SH-SY5Y (cell line): ENCODE results near the gene SFI1.

Experiments used
- GATA2 ChIP-seq: IDR thresholded peaks from 2 replicates; pipeline ENCODE4 v1.6.1; 2011; ENCODE audit warnings: mild to moderate bottlenecking, low read depth, low read length
- GATA3 ChIP-seq: IDR thresholded peaks from 2 replicates; pipeline ENCODE4 v1.6.1; 2011; ENCODE audit warnings: low read depth, mild to moderate bottlenecking, low read length, moderate library complexity

The SFI1 gene

GRCh38 chr22:31488346-31488883 lies 7.9 kb upstream of the SFI1 start:
- TF ChIP-seq GATA3 (no peak), GATA2 (no peak)

GRCh38 chr22:31488988-31489617 lies 7.2 kb upstream of the SFI1 start:
- peak; percentile 93 for TF ChIP-seq GATA2
- no peak for TF ChIP-seq GATA3

- TF ChIP-seq GATA2 (no peak), GATA3 (no peak)
Measured at GRCh38 chr22:31489632-31490495, 6.5 kb upstream of the SFI1 start, which contains the start of gene EIF4ENIF1. Gene EIF4ENIF1 (minus strand): TSS chr22:31489842. CDS start chr22:31488718, 1,124 bp downstream.

- no peak for TF ChIP-seq GATA3
- TF ChIP-seq GATA2 = no peak
Measured at GRCh38 chr22:31490496-31490925, 5.8 kb upstream of the SFI1 start.

- TF ChIP-seq GATA2 (no peak), GATA3 (no peak)
Measured at GRCh38 chr22:31491218-31491962, 4.9 kb upstream of the SFI1 start.

GRCh38 chr22:31492151-31492550 lies 4.2 kb upstream of the SFI1 start:
- TF ChIP-seq GATA3 (no peak), GATA2 (no peak)

GRCh38 chr22:31495343-31495742 lies 993 bp upstream of the SFI1 start:
- TF ChIP-seq GATA3 = no peak
- no peak for TF ChIP-seq GATA2

- no peak for TF ChIP-seq GATA2
- TF ChIP-seq GATA3 = no peak
Measured at GRCh38 chr22:31496735-31497146, 405 bp downstream of the SFI1 start.

GRCh38 chr22:31497148-31497938 lies 1.0 kb downstream of the SFI1 start:
- TF ChIP-seq GATA3 (no peak), GATA2 (no peak)

GRCh38 chr22:31501738-31502137 lies 5.4 kb downstream of the SFI1 start:
- TF ChIP-seq GATA3 (no peak), GATA2 (no peak)

GRCh38 chr22:31503211-31503964 lies 7.1 kb downstream of the SFI1 start:
- TF ChIP-seq GATA2 (no peak), GATA3 (no peak)

GRCh38 chr22:31504282-31504681 lies 7.9 kb downstream of the SFI1 start:
- TF ChIP-seq GATA2 = no peak
- no peak for TF ChIP-seq GATA3
